ENCODE results near the gene NHERF1. TPM values are rescaled to one million over a fixed set of nuclear protein-coding genes. Genes with fewer than 3 reads are reported as not detected.

NHERF1 gene
- total RNA-seq, 2 experiments from 2014 or later = 73.2 to 116 TPM

- Histone ChIP-seq H3K27ac (ENCODE audit: low read depth, low read length, poor library complexity, severe bottlenecking) (no peak overlapping the region), H3K9me2 (ENCODE audit: insufficient read depth, low read length) (no peaks in the 10 kb centered on the region), H3K79me2 (ENCODE audit: insufficient read depth, low read depth, low read length) (peaks cover 9% of the 10 kb centered on the region), H4K20me1 (ENCODE audit: insufficient read depth, low read length) (no peaks in the 10 kb centered on the region), H2AFZ (ENCODE audit: low read length) (no peak overlapping the region), H3K36me3 (ENCODE audit: insufficient read depth, low read length) (peaks cover 77% of the 10 kb centered on the region), H3K9me3 (ENCODE audit: low read length) (no peaks in the 10 kb centered on the region), H3K4me1 (ENCODE audit: insufficient read depth, low read length, poor library complexity, severe bottlenecking) (peaks cover 6% of the 10 kb centered on the region), H3K4me3 (ENCODE audit: low read depth, low read length, poor library complexity, severe bottlenecking) (no peak overlapping the region), H3K4me2 (ENCODE audit: low read length) (no peak overlapping the region)
- ChIA-PET CTCF (ENCODE audit: unreplicated experiment) (interaction anchor here (0.6 to 1.2 kb wide), 4 partner anchors 9 to 162 kb away, joined by 3 to 10 read pairs (median 6); no protein-coding TSS in a partner anchor), POLR2A (interaction anchor here (0.8 to 1.6 kb wide), 5 partner anchors 14 to 102 kb away, joined by 3 to 6 read pairs (median 4); no protein-coding TSS in a partner anchor)
- intact Hi-C loops (cut with micrococcal nuclease; ENCODE audit: unreplicated experiment) = loop anchor here (1.0 kb wide), 3 partner anchors 21 to 113 kb away; no protein-coding TSS in a partner anchor
- TF ChIP-seq, protein P1, sequence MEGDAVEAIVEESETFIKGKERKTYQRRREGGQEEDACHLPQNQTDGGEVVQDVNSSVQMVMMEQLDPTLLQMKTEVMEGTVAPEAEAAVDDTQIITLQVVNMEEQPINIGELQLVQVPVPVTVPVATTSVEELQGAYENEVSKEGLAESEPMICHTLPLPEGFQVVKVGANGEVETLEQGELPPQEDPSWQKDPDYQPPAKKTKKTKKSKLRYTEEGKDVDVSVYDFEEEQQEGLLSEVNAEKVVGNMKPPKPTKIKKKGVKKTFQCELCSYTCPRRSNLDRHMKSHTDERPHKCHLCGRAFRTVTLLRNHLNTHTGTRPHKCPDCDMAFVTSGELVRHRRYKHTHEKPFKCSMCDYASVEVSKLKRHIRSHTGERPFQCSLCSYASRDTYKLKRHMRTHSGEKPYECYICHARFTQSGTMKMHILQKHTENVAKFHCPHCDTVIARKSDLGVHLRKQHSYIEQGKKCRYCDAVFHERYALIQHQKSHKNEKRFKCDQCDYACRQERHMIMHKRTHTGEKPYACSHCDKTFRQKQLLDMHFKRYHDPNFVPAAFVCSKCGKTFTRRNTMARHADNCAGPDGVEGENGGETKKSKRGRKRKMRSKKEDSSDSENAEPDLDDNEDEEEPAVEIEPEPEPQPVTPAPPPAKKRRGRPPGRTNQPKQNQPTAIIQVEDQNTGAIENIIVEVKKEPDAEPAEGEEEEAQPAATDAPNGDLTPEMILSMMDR (conservative IDR thresholded peaks at IDR 0.05; ENCODE audit: low read length) = peak; percentile 86
- TF ChIP-seq EZH2phosphoT487 (IDR thresholded peaks at IDR 0.05; ENCODE audit: borderline replicate concordance, low read depth, low read length) = no peak
- DNase-seq (ENCODE audit: low spot score) = peak; percentile 66
- no TSS peak for BruUV-seq (replicated peaks)
These were observed 22.3 kb downstream of the NHERF1 start for GRCh38 chr17:74770498-74771318.

DNA sequence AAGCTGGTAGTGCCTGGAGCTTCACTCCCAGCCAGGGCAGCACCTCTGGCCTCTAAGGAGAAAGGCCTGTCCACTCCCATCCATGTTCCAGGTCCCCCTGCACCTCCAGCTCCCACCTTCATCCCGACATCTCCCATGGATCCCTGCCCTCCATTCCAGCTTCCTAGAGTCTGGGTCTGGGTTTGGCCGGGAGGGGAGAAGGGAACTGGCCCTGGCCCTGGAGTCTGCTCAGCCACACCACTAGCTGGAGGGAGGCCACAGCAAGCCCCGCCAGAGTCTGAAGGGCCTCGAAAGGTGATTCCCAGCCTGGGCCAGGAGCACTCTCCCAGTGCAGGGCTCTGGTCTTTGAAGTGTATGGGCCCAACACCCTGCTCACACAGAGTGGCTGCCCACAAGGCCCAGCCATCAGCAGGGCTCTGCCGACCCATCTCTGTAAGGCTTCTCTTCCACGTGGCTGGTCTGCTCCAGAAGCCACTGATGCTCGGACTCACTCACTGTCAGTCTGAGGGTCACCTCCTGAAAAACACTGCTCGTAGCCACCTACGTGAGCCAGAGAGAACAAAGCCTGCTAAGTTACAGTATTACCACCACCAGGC is 23.0 kb downstream of the NHERF1 start:
- peaks cover 70% of the 10 kb centered on the region for H3K36me3 ChIP-seq (ENCODE audit: insufficient read depth, low read length)
- peaks cover 6% of the 10 kb centered on the region for H3K4me1 ChIP-seq (ENCODE audit: insufficient read depth, low read length, poor library complexity, severe bottlenecking)
- no peak overlapping the region for H2AFZ ChIP-seq (ENCODE audit: low read length)
- intact Hi-C loops (cut with micrococcal nuclease; ENCODE audit: unreplicated experiment) = no loop called here
- no peak overlapping the region for H3K27ac ChIP-seq (ENCODE audit: low read depth, low read length, poor library complexity, severe bottlenecking)
- no peak overlapping the region for H3K4me3 ChIP-seq (ENCODE audit: low read depth, low read length, poor library complexity, severe bottlenecking)
- no peak for DNase-seq (ENCODE audit: low spot score)
- H3K9me2 ChIP-seq (ENCODE audit: insufficient read depth, low read length) = no peaks in the 10 kb centered on the region
- TSS peak; percentile 19 for BruUV-seq (replicated peaks)
- H3K9me3 ChIP-seq (ENCODE audit: low read length) = no peaks in the 10 kb centered on the region
- ChIA-PET CTCF (ENCODE audit: unreplicated experiment) (interaction anchor here (0.6 to 1.2 kb wide), 4 partner anchors 8 to 162 kb away, joined by 3 to 10 read pairs (median 6); no protein-coding TSS in a partner anchor), POLR2A (interaction anchor here (0.8 to 1.6 kb wide), 5 partner anchors 15 to 102 kb away, joined by 3 to 6 read pairs (median 4); no protein-coding TSS in a partner anchor)
- H4K20me1 ChIP-seq (ENCODE audit: insufficient read depth, low read length) = no peaks in the 10 kb centered on the region
- H3K79me2 ChIP-seq (ENCODE audit: insufficient read depth, low read depth, low read length) = peaks cover 12% of the 10 kb centered on the region
- TF ChIP-seq, protein P1 (conservative IDR thresholded peaks at IDR 0.05; ENCODE audit: low read length) = no peak
- TF ChIP-seq EZH2phosphoT487 (IDR thresholded peaks at IDR 0.05; ENCODE audit: borderline replicate concordance, low read depth, low read length) = no peak
- H3K4me2 ChIP-seq (ENCODE audit: low read length) = no peak overlapping the region

Measured in OCI-LY7 (cell line).